Right lung (tissue), 5 donors: ENCODE results near the gene SAMD4A. TPM values are rescaled to one million over a fixed set of nuclear protein-coding genes. Genes with fewer than 3 reads are reported as not detected.
A peak's percentile ranks its signal among the peaks of the same experiment; 100 is the strongest.

Experiments
- DNase-seq, 2 donors: peaks; one replicate each; pipeline ENCODE4 v3.0.0-alpha.2; 2013
- polyA plus RNA-seq, 5 donors: library from polyadenylated mRNA; unstranded; fragments of 120-200 nt; gene quantifications; one replicate each; pipeline versions ENCODE4 v1.2.1 to v1.2.3, GENCODE V29; 2013; ENCODE audit warnings: inconsistent platforms in 1 of 5, low replicate concordance in 1 of 5; ENCODE audit not compliant: insufficient read length in 5 of 5, insufficient read depth in 1 of 5

Gene SAMD4A
- polyA plus RNA-seq, 5 donors = 4.9 to 9.8 (median 7.9) TPM

GRCh38 chr14:54653712-54654469, 87.0 kb downstream of the SAMD4A start:
- peak in 1 of 2 donors; percentile 39 for DNase-seq

DNA sequence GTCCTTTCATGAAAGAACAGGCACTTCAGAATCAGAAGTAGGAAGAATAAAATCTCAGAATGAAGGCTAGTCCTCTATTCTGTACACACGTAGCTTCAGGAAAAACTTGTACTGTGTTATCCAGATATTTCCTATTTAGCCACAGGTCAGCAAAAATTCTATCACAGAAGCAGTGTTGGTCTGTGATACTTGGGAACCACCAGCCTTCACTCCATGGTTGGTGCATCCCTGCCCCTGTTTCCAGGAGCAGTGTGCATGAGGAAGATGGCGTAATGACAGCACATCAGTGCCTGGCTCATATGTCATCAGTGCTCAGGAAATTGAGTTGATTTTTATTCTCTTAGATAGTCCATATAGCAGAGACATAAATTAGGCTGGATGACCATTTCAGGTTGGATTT, 87.7 kb downstream of the SAMD4A start:
- no peak for DNase-seq

DNA sequence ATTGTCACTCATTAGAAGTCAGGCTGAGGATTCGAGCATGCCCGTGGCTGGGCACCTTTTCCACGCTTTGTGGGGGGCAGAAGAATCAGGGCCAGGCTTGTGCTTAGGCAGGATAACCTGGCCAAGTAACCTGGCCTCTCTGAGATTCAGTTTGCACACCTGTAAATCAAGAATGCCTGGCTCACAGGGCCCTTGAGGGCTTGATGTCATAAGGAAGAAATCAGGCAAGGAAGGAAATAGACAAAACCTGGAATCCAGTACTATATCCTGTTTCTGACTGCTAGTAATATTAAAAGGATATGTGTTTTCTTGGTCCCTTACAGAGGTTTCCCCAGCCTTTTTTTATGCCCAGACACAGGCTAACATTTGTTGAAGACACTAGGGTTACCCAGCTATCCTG, 91.9 kb downstream of the SAMD4A start:
- DNase-seq = no peak

DNA sequence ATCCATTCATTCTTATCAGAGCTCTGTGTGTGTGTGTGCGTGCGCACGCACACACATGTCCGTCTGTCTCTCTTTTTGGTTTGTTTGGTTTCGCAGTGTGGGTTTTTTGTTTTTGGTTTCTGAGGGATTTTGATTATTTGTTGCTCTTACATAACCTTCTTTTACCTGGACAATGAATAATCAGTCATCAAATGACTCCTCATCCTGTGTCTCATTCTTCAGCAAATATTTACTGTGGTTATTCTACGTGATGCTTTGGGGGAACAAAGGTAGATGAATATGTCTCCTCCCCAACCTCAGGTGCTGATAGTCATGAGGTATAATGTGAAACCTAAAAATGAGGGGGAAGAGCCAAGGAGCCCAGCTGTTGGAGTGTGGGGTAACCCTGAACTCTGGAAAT, 92.4 kb downstream of the SAMD4A start:
- no peak for DNase-seq

GRCh38 chr14:54660604-54661111, 93.7 kb downstream of the SAMD4A start:
- DNase-seq = no peak

DNA sequence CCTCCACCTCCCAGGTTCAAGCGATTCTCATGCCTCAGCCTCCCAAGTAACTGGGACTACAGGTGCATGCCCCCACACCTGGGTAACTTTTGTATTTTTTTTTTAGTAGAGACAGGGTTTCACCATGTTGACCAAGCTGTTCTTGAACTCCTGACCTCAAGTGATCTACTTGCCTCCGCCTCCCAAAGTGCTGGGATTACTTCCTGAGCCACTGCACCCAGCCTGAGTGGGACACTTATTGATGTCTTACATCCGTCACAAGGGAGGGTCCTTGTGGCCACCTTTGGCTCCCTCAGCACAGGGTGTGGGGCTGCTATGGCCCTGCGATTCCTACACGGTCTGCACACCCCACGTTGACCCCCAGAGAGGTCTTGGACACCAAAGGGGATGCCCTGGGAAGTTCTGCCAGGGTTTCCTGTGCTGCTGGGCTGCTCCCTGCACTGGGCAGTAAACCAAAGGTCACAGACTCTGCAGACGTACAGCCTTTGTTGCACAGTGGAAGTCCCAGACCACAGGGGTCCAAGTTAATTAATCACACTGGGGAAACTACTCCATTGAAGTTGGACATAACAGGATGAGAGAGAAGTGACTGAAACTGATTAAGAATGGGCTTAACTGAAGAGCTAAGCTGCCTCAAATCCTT, 95.7 kb downstream of the SAMD4A start:
- DNase-seq = no peak

DNA sequence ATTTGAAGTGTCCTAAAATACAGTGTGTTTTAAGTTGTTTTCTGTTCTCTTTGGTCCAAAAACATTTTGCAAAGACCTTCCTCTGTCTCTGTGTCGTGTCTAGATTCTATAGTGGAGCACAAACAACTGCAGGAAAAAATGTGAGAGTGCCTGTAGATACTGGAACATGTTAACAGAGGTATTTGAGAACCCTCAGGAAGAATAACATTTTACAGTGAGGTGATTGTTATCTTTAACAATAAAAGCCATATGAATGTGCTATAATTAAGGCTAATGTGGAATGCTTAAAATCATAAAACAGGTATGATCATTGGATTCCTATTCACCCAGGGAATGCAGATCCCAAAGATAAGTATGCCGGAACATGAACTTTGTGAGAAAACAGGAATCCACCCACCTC, 98.0 kb downstream of the SAMD4A start:
- no peak for DNase-seq

- DNase-seq = no peak
Measured at GRCh38 chr14:54665946-54666345, 99.0 kb downstream of the SAMD4A start.

- no peak for DNase-seq
Measured at GRCh38 chr14:54667026-54667744, 100.3 kb downstream of the SAMD4A start.

DNA sequence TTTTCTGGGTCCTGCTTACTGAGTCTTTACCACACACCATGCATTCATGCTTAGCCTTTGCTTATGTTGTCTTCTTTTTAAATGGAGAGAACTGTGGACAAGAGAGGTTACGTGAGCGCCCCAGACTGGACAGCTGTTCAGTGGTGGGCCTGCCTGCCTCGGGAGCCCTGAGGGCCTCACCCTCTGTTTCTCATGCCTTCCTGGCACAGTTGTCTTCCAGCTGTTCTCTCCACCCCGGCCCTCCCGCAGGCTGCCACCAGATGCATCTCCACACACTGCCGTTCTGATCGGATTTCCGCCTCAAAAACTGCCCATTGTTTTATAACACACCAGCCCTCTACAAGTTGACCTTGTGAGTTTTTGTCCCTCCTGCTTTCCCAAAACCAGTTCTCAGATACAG, 100.8 kb downstream of the SAMD4A start:
- no peak for DNase-seq

- DNase-seq = no peak
Measured at GRCh38 chr14:54669721-54670561, 103.0 kb downstream of the SAMD4A start.

- no peak for DNase-seq
Measured at GRCh38 chr14:54671537-54671936, 104.6 kb downstream of the SAMD4A start.

DNA sequence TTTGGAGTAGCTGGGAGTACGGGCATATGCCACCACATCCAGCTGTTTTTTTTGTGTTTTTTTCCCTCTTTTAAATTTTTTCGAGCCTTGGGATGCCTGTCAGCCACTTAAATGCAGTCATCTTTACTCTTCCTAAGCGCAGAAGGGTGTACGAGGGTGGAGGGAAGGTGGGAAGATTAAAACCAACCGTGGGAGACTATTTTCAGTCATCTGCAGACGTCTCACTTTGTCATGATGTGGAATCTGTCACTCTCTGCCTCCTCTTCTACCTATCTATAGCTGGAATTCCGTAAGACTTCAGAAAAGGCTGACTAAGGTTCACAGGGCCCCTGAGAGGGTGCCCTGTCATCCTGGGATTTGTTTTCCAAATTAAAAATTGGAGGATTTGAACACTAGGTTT, 105.3 kb downstream of the SAMD4A start:
- DNase-seq = no peak

DNA sequence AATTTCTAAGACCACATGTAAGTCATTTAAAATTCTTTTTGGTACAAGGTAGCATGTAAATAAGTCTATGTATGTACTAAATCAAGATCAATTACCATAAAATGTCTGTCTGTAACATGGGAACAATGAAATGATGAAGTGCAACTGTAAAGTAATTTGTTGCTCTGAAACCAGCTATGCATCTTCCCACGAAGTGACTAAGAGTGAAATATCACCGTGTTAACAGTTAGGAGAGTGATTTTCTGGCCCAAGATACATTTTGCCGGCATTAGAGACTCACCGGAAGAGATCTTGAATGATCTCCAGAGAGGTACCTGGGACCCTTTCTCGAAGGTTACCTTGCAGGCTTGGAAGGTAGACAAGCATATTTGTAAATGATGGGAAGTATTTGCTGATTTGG, 105.8 kb downstream of the SAMD4A start:
- no peak for DNase-seq

DNA sequence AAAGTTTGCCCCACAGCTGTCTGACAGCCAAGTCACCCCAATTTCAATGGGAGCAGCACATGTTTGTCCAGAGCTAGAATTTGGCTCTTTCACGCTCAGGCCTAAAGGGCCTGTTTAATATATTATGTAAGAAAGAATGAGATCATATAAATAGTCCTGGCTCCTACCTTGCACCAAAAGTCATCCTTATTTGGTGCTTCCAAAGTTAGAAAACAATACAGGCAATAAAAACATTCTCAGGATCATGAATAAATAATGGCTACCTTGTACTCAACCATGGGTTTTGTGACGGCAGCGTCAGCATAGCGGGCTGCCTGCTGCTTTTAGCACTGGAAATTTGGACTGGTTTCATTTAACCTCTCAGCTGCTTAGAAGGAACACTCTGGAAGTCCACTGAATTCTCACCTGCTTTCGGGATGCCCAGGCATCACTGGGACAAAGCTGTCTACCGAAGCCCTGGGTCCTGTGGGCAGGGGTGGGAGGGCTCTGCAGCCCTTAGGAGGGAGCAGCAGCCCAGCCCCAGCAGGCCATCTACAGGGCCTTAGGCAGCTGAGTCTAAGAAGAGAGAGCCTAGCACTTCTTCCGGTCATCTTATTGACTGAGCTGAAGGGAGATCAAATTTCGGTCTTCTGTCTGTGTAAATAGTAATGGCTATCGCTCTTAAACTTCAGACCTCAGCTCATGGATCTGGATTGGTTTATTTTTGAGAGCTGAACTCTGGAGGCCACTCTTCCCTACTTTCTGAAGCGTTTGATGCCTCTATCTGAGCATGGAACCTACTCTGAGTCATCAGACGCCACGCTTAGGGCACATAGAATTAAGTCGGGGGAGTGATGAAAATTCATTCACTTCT, 106.5 kb downstream of the SAMD4A start:
- no peak for DNase-seq

- DNase-seq = no peak
Measured at GRCh38 chr14:54674046-54674741, 107.3 kb downstream of the SAMD4A start.

GRCh38 chr14:54675236-54676128, 108.6 kb downstream of the SAMD4A start:
- no peak for DNase-seq

DNA sequence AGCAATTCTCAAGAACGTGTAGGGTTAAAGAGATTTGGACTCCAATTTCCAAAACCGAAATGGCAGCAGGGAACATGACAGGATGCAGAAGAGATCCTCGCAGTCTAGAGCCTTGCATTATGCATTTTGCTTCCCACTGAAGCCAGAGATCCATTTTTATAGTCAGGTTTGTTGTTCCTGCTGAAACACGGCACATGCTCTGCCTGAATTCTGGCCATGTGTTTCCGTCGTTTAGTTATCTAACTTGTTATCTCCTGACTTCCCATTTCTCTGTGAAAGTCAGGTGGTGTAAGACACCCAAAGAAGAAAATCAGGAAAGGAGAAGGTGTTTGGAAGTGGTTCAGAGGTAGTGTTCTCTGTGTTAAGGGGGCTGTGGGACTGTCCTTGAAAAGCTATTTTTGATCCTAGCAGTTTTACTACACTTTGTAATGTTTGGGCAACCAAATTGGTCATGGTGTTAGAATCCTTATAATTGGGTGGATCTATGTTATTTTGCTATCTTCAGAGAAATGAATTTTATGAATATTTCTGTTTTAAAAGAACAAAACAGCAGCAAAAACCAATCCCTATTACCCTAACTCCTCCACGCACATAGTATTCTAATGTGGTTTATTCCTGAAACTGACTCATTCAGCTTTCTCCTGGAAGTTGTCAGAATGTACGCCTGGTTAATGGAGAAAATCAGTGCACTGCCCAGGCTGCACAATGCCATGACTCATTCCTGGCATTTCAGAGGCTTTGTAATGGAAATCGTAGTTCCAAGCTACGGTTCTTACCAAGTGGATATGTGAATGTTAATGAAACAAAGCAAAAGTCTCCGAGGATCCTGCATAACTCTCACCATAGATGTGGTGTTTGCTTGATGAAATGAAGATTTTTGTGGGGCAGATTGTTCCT, 110.1 kb downstream of the SAMD4A start:
- DNase-seq = no peak
